ENCODE data around the gene MGMT. TPM values are rescaled to one million over a fixed set of nuclear protein-coding genes. Genes with fewer than 3 reads are reported as not detected.
A peak's percentile ranks its signal among the peaks of the same experiment; 100 is the strongest.

MGMT gene
- total RNA-seq, 4 donors from 2014 or later, result 16.5 to 37.5 (median 32.1) TPM

DNA sequence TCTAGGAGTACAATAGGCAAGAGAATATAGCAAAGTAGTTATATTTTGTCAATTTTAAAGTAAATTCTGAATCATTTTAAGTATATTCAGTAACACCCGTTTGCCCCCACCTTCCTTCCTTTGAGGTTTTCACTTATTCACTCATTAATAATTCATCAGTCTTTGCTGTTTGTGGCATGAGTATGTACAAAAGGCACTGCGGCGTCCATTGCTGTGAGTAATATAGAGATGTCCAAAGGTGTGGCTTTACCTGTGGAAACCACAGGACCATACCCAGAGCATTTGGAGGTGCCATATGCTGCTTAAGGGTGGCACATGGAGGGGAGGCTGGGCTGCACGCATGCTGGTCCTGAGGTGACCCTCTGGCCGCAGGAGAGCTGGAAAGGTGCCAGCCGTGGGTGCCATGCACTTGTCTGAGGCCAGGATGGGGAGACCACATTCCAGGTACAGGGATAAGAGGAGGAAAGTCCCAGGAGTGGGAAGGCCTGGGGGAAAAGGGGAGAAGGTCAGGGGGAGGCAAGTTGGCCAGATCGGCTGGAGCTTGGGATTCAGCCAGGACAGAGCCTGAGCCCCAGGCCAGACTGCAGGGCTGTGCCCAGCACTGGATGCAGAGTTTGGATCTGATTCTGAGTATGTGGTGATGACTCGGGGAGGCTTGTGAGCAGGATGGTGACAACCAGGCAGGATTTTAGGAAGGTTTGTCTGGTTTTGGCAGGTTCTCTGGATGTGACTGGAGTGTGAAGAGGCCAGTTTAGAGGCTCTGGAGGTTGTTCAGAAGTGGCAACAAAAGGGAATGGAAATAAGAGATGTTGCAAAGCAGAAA, 223.4 kb downstream of the MGMT start:
- peak overlapping the region in 3 of 4 donors; percentile 41 to 64 (median 41) for H3K27ac ChIP-seq
- 76 to 87% methylated on average over 4 to 6 of the region's 8 CpGs for WGBS, 2 donors (ENCODE audit: low coverage in 1 of 2)
- no peak for TF ChIP-seq POLR2AphosphoS5 (IDR thresholded peaks at IDR 0.05)
- TF ChIP-seq POLR2A (IDR thresholded peaks at IDR 0.05), result no peak
- TF ChIP-seq EP300 (IDR thresholded peaks at IDR 0.05), result no peak
- TF ChIP-seq CTCF (IDR thresholded peaks at IDR 0.05), result no peak
- ATAC-seq, result no peak
- no peak overlapping the region for H3K4me3 ChIP-seq
- no peaks in the 10 kb centered on the region for H3K9me3 ChIP-seq
- H3K36me3 ChIP-seq, result no peaks in the 10 kb centered on the region
- H3K4me1 ChIP-seq, result peaks cover 0 to 29% (median 21%) of the 10 kb centered on the region in 3 donors
- H3K27me3 ChIP-seq, result no peaks in the 10 kb centered on the region

DNA sequence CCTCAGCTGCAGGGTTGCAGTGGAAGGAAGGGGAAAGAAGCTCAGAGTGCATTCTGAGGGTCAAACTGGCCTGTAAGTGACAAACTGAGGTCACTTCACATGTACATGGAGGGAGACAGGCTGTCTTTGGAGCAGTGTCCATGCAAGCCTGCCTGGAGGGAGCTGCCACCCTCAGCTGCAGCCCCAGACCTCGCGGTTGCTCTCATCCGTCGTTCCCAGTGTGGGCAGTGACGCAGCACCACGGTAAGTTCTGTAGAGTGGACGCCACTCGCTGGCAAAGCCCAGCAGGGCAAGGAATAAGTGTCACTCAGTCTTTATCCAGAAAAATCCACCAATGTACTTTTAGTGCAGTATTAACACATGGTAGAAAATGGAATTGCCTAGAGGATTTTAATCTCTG, 225.7 kb downstream of the MGMT start:
- TF ChIP-seq POLR2AphosphoS5 (IDR thresholded peaks at IDR 0.05) (no peak), CTCF (IDR thresholded peaks at IDR 0.05) (no peak), EP300 (IDR thresholded peaks at IDR 0.05) (no peak), POLR2A (IDR thresholded peaks at IDR 0.05) (no peak)
- no peak for ATAC-seq
- no peaks in the 10 kb centered on the region for H3K27me3 ChIP-seq
- H3K9me3 ChIP-seq, result no peaks in the 10 kb centered on the region
- no peak overlapping the region for H3K27ac ChIP-seq
- H3K4me1 ChIP-seq, result peaks cover 0 to 29% (median 21%) of the 10 kb centered on the region in 3 donors
- H3K36me3 ChIP-seq, result no peaks in the 10 kb centered on the region
- WGBS, 2 donors (ENCODE audit: low coverage in 1 of 2), result 90% methylated on average over 4 of the region's 8 CpGs; no CpG with 5 or more reads in 1 of the 2 donors
- H3K4me3 ChIP-seq, result no peak overlapping the region

- H3K4me3 ChIP-seq, result no peak overlapping the region
- no peak overlapping the region for H3K27ac ChIP-seq
- no peaks in the 10 kb centered on the region for H3K36me3 ChIP-seq
- 93 to 96% methylated on average over 7 to 11 of the region's 11 CpGs for WGBS, 2 donors (ENCODE audit: low coverage in 1 of 2)
- H3K9me3 ChIP-seq, result no peaks in the 10 kb centered on the region
- TF ChIP-seq CTCF (IDR thresholded peaks at IDR 0.05) (no peak), POLR2AphosphoS5 (IDR thresholded peaks at IDR 0.05) (no peak), EP300 (IDR thresholded peaks at IDR 0.05) (no peak), POLR2A (IDR thresholded peaks at IDR 0.05) (no peak)
- H3K27me3 ChIP-seq, result no peaks in the 10 kb centered on the region
- ATAC-seq, result no peak
- H3K4me1 ChIP-seq, result peaks cover 0 to 29% (median 21%) of the 10 kb centered on the region in 3 donors
Observed at GRCh38 chr10:129693382-129693781, 226.3 kb downstream of the MGMT start.

DNA sequence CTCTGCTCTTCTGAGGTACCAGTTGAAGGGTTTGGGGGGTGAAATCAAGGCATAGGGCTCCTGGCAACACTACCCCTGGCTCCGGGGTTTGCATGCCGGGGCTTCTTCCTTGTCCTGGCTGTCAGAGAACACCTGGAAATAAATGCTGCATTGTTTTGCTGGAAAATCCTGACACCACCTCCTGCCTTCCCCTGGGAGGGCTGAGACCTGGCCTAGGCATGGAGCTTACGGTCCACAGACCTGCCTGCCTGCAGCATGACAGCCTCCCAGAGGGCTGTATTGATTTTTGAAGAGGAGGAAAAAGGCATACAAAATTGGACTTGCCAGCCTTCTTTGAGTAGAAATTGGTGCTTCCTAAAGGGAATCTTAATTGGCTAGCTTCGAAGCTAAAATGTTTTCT, 227.1 kb downstream of the MGMT start:
- H3K27me3 ChIP-seq, result no peaks in the 10 kb centered on the region
- 44% methylated on average over 3 of the region's 4 CpGs; no CpG with 5 or more reads in 1 of the 2 donors for WGBS, 2 donors (ENCODE audit: low coverage in 1 of 2)
- peak overlapping the region in 1 of 4 donors; percentile 9 for H3K27ac ChIP-seq
- H3K4me1 ChIP-seq, result peaks cover 0 to 29% (median 21%) of the 10 kb centered on the region in 3 donors
- H3K36me3 ChIP-seq, result no peaks in the 10 kb centered on the region
- TF ChIP-seq POLR2AphosphoS5 (IDR thresholded peaks at IDR 0.05) (no peak), POLR2A (IDR thresholded peaks at IDR 0.05) (no peak), EP300 (IDR thresholded peaks at IDR 0.05) (no peak), CTCF (IDR thresholded peaks at IDR 0.05) (no peak)
- no peaks in the 10 kb centered on the region for H3K9me3 ChIP-seq
- ATAC-seq, result no peak
- H3K4me3 ChIP-seq, result no peak overlapping the region
